Left renal pelvis (tissue), 4 donors: ENCODE measurements around the gene ATP2B1. TPM values are rescaled to one million over a fixed set of nuclear protein-coding genes. Genes with fewer than 3 reads are reported as not detected.
"Not testable (repeated sequence)": the region's sequence is repeated elsewhere in the genome, so short reads cannot be mapped to it uniquely, and the experiment has no call there.

Experiments
- DNase-seq, 4 donors: peaks; one replicate each; pipeline ENCODE4 v3.0.0-alpha.2; 2013; ENCODE audit warnings: low read depth in 4 of 4, low spot score in 3 of 4
- polyA plus RNA-seq, 4 donors: library from polyadenylated mRNA; unstranded; fragments of 120-200 nt; gene quantifications; one replicate each; pipeline ENCODE4 v1.2.1, GENCODE V29; 2013; ENCODE audit not compliant: insufficient read length in 4 of 4

Gene ATP2B1
- polyA plus RNA-seq, 4 donors: 93.9 to 151 (median 120) TPM

DNA sequence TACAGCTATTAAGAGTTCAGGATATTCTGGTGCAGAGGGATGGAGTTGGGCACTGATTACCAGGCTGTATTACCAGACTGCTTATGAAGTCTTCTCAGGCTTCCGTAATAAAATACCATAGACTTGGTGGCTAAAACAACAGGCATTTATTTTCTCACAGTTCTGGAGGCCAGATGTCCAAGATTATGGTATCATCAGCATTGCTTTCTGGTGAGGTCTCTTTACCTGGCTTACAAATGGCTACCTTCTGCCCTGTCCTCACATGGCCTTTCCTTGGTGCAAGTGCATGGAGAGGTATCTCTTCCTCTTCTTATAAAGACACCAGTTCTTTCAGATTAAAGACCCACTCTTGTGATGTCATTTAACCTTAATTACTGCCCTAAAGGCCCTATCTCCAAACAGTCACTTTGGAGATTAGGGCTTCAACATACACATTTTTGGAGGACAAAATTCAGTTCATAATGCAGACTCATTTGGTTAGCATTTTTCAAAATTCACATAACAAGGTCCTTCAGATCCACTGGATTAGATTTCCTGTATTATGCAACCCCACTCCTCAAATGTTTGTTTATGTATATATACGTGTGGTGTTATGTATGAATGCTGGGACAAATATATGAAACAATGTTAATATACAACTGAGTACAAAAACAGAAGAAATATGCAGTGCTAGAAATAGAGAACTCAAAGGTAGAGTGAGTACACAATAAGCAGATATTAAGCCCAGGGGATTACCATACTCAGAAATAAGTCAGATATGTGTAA is 9.3 kb upstream of the ATP2B1 start:
- no peak for DNase-seq

DNA sequence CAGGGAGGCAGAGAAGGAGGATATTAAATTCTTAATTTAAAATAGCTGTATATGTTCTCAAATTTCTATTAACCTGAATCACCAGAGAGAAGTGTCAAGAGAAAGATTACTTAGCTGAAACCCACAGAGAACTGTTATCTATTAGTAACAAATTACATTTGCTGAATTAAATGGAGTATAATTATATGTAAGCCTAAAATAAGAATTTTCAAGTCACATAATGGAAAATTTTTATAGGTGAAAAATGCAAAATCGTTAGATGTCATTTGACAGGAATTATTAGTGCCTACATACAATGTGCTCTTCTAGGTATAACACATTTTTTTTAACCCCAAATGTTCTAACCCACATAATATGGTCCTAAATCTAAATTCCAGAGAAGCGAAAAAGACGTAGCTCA is 4.1 kb upstream of the ATP2B1 start:
- DNase-seq: no peak

DNA sequence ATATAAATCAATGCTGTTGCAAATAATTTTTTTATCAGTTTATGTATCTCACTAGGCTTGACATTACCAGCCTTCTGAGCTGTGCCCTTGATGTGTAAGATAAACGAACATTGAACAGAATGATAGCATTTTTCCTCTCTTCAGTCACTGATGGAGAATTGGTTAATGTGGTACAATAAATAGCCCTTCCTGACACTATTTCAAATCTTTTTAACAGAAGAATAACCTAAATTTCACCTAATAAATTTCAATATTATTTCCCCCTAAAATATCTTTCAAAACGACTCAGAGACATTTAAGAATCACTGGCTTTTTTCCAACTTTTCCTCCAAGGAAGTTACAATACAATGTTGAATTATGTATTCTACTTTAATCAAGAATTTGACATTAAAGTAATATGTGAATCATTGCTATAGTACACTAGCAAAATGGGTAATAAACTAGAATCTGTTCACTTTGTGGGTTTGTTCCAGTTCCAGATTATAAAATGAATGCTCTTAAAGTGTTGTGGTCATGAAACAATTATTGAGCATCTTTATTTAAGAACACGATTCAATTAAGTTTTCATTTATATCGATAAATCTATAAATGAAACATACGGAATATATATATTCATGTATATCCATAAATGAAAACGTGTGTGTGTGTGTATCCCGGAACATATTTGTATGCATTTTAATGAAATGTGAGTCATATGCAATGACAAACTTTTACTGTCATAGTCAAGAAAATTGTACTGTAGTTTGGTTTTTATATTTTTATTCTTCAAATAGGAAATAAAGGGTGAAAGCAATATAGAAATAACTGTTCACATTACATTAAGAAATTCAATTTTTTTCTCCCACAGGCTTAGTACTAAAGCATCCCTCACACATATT is 2.5 kb upstream of the ATP2B1 start:
- DNase-seq: no peak

GRCh38 chr12:89709995-89710872 is 1.6 kb upstream of the ATP2B1 start:
- DNase-seq: peak in 1 of 4 donors; percentile 56

DNA sequence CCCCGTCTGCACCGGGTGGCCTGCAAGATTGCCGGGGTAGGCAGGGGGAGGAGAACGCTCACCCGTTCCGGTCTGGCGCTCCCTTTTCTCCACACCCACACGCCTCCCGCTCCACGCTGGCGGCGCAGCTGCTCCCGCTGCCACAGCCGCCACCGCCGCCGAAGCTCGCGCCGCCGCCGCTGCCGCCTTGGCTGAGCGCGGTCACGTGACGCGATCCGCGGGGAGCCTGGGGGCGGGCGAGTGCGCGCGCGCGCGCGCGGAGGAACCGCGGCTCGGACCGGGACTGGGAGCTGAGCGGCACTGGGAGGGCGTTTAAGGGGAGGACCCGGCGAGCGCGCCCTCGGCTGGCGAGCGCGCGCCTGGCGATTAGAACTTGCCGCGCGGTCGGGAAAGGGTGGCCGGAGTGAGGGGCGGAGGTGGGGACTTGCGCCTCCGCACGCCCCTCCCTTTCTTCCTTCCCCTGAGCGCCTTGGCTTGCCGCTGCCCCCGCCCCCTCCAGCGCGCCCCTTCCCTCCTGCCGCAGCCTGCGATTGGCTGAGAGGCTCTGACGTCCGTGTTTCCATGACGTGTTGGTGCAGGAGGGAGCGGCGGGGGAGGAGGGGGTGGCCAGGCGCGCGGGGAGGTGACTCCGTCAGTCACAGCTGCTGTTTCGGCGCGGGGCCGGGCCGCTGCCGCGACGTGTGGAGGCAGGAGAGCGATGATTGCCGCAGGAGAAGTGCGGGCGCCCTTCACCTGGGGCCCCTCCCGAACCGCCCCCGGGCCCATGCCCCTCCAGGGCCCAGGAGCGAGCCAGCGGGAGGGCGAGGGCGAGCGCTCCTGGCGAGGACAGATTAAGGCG is 738 bp upstream of the ATP2B1 start:
- peak; percentile 96 to 97 (median 96) for DNase-seq

DNA sequence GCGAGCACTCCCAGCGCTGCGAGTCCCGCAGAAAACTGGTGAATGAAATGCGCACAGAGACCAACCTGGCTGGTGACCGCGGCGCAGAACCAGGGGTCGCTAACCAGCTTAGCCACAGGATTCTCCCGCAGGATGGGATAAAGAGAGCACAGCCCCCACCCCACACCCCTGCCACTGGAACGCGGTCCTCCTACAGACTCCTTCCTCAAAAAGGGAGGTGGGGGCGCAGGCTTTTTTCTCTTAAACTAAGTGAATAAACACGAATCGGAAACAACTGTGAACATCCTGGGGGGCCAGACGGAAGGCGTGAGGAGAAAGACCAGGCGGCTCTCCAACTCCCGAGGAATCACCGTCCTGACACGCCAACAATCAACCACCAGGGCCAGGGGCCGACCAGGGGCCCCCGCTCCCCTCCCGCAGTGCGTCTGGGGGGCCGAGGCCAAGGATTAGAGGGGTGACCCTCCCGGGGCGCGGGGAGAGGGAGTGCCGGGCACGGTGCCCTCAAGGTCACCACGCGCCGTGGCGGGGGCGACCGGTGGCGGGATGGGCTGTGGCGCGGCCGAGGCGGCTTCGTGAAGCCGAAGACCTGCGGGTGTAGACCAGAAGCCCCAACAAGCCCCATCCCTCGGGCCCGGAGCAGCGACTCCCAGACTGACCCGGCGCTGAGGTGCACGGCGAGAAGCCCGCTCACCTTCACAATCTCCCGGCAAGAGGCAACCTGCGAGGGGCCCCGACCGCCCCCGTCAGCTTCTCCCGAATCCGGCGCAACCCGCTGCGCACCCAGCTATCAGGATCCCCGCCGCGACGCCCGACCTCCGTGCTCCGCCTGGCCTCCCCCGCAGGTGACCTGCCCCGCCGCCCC is 704 bp downstream of the ATP2B1 start:
- DNase-seq: peak in 1 of 4 donors; percentile 33

DNA sequence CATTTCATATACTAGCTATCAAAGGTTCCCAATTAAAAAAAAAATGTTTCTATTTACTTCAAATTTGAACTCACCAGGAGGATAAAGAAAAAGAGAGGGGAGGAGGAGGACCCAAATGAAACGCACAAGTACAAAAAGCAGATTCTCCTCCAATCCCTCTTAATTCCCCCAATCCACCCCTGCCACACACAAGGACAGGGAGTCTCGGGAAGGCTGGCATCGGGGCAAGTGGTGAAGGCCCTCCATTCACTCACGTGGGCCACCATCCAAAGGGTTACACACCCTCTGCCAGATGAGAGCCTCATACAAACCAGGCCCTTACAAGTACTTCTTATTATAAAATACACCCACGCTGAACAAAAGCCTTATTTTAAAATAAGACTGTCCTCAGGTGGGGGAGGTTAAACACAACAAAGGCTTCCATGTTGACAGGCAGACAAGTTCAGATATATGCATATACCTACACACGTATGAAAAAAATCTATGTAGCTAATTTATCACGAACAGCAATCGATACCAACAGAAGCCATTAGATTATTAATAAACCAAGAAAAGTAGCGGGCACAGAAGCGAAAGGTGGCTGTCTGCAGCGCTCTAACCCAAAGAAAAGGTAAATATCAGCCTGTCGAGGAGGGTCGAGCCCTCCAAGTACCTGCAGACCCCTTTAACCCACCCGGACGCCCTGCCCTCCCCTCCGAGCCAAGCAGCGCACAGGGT is 1.5 kb downstream of the ATP2B1 start:
- no peak for DNase-seq

GRCh38 chr12:89706551-89706950 is 2.1 kb downstream of the ATP2B1 start:
- no peak for DNase-seq

DNA sequence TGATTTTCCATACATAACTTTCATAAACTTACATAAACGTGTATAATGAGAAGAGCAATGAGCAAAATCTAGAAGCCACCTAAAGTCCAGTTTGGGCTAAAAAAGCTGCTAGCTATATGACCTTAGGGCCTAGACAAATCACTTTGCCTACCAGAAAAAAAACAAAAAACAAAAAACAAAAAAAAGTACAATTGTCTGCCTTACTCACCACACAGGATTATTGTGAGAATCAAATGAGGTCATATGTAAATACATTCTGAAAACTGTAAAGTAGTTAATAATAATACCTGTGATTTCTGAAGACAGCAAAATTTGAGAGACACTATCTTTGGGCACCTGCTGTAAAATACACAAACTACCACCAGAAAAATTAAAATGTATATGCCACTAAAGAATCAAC is 4.2 kb downstream of the ATP2B1 start:
- DNase-seq: no peak

DNA sequence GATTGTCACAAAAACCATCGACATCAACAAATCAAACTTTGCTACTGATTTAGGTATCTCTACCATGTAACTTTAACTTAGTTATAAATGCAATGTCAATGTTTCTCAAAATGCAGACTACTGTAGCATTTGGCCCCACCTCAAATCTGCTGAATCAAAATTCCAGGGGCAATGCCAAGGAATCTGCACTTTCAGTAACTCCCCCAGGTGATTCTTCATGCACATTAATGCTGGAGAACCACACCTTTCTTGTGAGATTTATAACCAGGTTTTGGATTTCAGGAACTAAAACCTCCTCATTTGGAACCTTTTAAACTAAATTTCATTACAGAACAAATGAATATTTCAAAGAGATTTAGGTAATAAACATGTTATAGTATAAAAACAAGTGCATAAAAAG is 4.9 kb downstream of the ATP2B1 start:
- DNase-seq: no peak

DNA sequence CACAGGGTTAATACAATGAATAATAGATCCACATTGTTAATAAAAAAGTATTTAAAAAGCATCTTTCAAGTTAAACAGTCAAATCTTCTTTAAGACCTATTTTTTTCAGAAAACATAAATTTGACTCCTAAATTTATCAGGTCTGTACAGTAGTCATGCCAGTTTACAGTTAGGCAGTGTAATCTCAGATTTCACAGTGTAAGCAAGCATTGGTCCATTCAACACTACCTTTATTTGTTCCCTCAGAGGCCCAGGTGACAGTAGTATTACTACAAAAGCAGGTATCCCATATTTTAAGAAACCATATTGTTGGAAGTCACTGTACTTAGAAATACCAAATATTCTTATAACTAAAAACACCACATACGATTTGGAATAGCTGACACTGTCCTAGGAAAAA is 6.1 kb downstream of the ATP2B1 start:
- DNase-seq: no peak

- no peak for DNase-seq
These were observed 6.9 kb downstream of the ATP2B1 start for GRCh38 chr12:89701606-89702206.

- DNase-seq: no peak
These were observed 8.3 kb downstream of the ATP2B1 start for GRCh38 chr12:89700191-89700810.

DNA sequence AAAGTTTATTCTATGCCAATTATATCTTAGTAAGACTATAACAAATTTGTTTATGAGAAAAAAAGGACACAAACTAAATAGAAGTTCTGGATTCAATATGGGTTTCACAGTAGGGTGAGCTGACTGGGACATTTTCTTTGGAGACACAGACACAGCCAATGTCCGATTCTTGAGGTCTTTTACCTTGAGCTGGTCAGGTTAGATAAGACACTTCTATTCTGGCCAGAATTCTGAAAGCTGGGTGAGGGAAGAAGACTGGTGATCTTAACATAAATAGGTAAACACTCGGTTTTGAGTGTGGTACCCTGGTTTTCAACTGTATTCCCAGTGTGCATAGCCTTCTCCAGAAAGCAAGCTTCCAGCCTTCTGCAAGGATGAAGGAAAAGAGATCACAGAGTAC is 10.0 kb downstream of the ATP2B1 start:
- no peak for DNase-seq

- not testable (repeated sequence) for DNase-seq
These were observed 10.9 kb downstream of the ATP2B1 start for GRCh38 chr12:89697728-89698127.

GRCh38 chr12:89697296-89697695 is 11.3 kb downstream of the ATP2B1 start:
- DNase-seq: no peak

DNA sequence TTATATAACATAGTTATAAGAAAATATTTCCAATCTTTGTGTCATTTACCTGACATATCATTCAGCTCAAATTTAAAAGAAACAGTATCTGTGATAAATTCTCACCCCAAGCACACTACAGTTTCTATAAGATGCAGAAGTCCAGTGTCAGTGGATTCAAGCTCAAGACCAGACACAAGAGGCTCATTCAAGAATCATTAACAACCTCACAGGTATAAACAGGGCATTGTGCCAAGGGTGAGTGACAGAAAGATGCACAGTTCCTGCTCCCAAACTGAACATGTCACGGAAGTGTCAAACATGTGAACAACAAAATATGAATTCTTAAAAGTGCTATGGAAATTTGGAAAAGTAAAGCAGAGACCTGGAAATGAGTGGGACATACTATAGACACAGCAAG is 12.8 kb downstream of the ATP2B1 start:
- DNase-seq: no peak

- no peak for DNase-seq
These were observed 13.5 kb downstream of the ATP2B1 start for GRCh38 chr12:89695100-89695499.
